Measurements from ENCODE around the gene CDH9.
A peak's percentile ranks its signal among the peaks of the same experiment; 100 is the strongest.
"Not testable (repeated sequence)": the region's sequence is repeated elsewhere in the genome, so short reads cannot be mapped to it uniquely, and the experiment has no call there.

CDH9 gene

DNA sequence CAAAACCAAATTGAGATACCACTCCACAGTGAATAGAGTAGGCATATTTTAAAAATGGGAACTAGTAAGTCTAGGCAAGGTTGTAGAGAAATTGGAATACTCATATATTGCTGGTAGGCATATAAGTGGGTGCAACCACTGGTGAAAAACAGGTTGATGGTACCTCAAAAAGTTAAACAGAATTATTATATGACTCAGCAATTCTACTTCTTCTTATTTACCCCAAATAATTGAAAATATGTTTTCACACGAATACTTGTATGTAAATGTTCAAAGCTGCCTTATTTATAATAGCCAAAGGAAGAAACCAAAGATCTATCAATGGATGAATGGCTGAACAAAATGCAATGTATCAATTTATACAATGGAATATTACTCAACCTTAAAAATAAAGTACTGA is 79.1 kb downstream of the CDH9 start:
- no peak for DNase-seq (ENCODE audit: low read depth)
- H3K4me3 ChIP-seq (ENCODE audit: low read depth, low read length): no peak overlapping the region

DNA sequence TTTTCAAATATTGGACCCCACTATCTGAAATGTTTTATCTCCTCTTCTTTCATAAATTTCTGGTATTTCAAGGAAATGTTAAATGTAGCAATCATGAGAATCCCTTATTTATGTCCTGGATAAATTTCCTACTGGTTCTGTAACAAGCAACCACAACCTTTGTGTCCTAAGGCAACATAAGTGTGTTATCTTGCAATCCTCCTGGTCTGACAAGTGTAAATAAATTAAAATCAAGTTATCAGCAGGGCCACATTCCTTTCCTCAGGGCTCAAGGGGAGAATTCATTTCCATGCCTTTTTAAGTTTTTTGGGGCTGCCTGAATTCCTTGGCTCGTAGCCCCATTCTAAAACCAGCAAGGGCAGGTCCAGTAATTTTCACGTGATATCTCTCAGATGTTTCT is 83.2 kb downstream of the CDH9 start:
- no peak overlapping the region for H3K4me3 ChIP-seq (ENCODE audit: low read depth, low read length)
- no peak for DNase-seq (ENCODE audit: low read depth)

DNA sequence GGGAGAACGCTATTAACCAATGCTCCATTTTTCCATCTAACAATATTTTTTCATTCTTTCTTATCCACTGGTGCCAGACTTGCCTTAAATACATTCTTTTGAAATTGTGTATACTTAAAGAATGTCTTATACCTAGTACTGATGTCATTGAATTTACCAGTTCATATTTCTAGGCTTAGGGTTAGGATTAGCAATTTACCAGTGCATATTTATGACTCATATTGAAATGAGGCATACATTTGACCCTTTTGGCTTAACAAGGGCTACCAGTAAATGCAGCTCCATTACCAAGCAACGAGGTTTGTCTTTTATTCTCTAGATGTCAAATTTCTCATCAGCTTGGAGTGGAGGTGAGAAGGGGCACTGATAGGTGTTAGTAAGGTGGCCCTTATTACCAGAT is 89.5 kb downstream of the CDH9 start:
- H3K4me3 ChIP-seq (ENCODE audit: low read depth, low read length): no peak overlapping the region
- no peak for DNase-seq (ENCODE audit: low read depth)

DNA sequence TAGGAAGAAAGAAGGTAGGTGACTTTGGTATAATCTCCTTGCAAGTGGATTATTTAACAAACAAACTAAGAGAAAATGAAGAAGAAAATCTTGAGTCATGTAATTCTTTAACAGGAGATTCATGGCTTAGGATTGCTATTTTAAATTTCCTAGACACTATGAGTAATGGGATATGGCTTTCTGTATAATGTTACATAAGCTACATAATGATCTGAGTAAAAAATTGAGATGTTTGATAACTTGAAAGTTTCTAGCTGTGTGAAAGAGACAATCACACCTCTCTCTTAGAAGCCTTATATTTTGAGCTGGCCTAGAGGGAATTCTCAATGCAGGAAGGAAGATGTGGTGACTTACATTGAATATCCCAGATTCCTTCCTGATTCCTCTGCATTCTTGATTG is 92.5 kb downstream of the CDH9 start:
- H3K4me3 ChIP-seq (ENCODE audit: low read depth, low read length): no peak overlapping the region
- no peak for DNase-seq (ENCODE audit: low read depth)

DNA sequence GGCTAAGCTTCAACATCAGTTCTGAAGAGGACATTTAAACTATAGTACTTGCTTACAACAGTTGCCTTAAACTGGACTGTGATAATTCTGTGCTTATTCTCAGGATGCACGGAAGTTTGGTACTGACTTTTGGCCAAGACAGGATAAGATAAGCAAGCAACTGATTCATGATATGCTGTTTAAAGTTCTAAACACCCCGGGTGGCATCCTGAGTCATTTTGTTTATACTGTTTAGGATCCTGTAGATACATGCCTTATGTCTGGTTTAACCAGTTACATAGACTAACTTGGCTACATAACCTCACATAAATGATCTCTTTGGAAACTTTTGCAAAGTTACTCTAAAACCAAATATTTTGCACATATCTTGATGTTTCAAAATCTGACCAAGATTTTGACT is 95.9 kb downstream of the CDH9 start:
- H3K4me3 ChIP-seq (ENCODE audit: low read depth, low read length): no peak overlapping the region
- DNase-seq (ENCODE audit: low read depth): no peak

DNA sequence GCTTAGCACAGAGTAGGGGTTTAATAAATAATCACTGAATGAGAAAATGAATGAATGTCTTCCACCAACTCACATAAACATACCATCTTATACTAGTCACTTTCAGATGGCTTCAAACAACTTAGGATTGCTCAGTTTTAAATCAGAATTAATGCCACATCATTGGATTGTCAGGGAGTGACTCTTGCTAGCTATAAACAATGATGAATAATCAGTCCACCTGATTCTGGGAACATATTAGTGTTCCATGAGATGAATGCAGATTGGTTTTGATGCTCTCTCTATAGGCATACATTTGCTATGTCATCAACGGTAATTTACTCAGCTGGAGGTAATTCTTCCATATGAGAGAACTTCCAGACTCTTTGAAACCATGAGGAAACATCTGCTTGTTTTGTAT is 97.4 kb downstream of the CDH9 start:
- DNase-seq (ENCODE audit: low read depth): peak; percentile 16
- H3K4me3 ChIP-seq (ENCODE audit: low read depth, low read length): no peak overlapping the region

DNA sequence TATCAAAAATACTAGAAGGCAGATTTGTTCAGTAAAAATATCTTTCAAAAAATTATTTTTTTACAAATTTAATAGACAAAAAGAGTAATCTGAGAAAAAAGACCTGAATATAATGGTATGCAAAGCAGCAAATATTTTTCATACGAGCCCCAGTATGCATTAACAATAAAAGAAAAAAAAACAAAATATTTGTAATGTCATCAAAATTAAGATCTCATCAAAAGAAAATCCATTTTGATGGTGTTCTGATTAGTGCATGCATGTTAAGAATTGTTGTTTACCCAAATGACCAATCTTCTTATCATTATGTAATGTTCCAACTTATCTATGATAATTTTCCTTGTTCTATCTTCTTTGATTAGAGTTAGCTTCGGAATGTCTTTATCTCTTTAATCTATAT is 106.1 kb downstream of the CDH9 start:
- DNase-seq (ENCODE audit: low read depth): no peak

DNA sequence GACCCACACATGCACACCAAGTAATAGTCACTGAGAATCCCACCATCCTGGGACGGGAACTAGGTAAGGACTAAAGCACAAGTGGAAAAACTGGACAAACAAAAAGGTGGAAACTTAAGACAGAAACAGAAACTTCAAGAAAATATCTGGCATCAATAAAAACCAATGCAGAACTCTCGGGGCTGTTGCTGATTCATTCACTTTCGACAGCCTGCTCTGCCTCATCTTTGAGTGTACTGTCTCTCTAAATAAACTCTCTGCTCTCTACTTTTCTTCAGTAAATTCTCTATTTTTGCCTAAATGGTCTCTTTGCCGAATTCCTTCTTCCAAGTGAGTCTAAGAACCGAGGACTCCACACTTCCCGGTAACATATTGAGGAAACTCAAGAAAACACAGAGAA is 116.9 kb downstream of the CDH9 start:
- H3K4me3 ChIP-seq (ENCODE audit: low read depth, low read length): no peak overlapping the region
- no peak for DNase-seq (ENCODE audit: low read depth)

More for the DNA sequence above, 106.1 kb downstream of the CDH9 start:
- no peak overlapping the region for H3K4me3 ChIP-seq (ENCODE audit: low read depth, low read length)

DNA sequence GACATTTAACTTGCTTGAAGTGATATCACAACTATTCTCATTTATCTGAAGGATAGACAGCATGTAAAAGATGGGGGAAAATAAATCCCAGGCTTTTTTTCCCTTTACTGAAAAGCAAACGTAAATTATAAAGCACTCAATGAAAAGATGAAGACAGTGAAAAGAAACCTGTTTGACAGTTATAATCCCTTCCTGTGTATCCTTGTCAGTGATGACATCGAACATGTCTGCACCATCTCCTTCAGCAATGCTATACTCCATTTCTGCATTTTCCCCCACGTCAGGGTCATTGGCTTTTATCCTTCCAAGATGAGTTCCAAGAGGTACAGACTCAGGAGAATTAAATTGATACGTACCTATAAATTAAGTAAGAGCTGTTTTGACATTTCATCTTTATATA is 134.9 kb downstream of the CDH9 start:
- no peak for DNase-seq (ENCODE audit: low read depth)
- H3K4me3 ChIP-seq (ENCODE audit: low read depth, low read length): no peak overlapping the region

DNA sequence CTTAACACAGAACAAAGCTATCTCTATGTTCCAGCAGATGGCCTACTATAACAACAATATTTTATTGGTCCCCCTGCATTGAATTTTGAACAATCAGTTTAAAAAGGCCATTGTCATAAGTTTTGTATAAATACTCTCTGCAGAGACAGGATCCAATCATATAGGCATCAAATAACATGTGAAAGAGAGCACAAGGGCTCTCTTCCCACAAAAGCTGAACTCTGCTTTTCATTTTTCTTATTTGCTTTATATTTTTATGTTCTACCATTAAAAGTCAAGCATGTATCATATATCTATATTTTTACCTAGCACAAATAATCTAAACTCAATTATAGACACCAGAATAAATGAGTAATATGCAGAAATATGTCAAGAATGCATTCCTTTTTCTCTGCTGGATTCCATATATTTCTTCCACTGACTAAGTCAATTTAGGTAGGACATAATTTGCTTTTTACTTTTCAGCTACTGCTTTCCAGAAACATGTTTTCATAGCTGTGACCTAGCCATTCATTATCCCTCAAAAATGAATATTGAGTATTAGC is 143.6 kb downstream of the CDH9 start:
- no peak for DNase-seq (ENCODE audit: low read depth)
- H3K4me3 ChIP-seq (ENCODE audit: low read depth, low read length): no peak overlapping the region

DNA sequence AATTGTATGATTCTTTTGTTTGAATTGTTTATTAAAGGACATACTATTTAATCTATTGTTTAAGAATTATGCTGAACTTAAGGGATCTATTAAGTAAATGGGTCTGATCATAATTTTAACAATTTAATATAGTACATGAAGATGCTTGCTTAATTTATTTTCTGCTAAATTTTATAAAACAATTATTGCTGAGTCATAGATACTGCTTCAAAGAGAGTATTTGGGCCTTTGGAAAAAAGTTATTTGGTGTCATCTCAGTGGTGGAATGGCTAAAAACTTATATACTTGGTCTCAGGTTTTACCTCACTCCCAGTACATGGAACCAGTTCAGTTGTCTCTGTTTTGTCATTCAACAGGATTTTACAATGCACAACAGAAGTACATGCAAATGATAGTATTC is 145.3 kb downstream of the CDH9 start:
- DNase-seq (ENCODE audit: low read depth): no peak

DNA sequence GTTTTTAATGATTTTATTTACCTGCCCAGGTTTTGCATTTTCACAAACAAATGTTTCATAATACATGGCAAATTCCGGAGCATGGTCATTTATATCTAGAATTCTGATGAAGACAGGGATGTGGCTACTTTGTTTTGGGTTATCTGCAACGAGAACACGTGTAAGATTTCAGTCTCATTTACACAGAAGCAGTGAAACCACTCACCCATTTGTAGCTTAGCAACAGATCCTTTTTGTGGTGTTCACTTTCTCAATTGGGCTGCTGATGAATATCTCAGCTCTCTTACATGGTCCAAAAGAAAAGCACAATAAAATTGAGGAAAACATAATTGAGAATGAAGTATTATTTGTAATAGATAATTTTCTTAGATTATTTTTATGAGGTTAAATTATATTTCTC is 148.6 kb downstream of the CDH9 start:
- no peak for DNase-seq (ENCODE audit: low read depth)
- H3K4me3 ChIP-seq (ENCODE audit: low read depth, low read length): no peak overlapping the region

More for the DNA sequence above, 145.3 kb downstream of the CDH9 start:
- no peak overlapping the region for H3K4me3 ChIP-seq (ENCODE audit: low read depth, low read length)

DNA sequence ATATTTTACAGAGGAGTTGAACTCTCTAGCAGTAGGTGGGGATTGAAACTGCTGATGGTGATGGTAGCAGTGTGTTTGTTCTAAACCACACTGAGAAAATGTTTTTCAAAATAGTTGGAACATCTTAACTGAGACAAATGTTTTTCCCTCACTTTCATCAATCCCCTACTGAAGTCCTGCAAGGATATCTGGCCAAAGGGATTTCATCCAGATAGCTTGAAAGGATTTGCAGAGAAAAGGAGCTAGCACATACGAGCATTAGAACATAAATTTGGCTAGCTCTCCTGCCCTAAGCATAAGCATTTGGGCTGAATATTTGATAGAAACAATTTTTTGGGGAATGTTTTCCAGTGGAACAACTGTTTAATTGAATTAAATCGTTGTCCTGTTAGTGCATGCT is 153.9 kb downstream of the CDH9 start:
- no peak for DNase-seq (ENCODE audit: low read depth)
- H3K4me3 ChIP-seq (ENCODE audit: low read depth, low read length): no peak overlapping the region

DNA sequence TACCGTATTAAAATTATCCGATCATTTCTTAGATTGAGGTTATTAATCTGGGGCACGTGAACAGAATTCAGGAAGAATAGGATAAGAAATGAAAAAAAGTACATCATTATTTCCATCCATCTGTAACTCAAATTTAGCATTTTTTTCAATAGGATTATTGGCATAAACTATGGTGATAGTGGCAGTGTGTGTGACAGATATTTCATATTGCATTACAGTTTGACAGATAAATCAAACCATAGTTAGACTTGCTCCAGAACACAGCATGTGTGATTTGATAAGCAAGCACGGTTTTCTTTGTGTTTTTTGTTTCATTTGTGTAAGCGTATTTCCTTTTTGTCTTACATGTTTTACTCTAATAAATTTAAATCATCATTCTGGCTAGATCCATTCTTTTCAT is 155.0 kb downstream of the CDH9 start:
- H3K4me3 ChIP-seq (ENCODE audit: low read depth, low read length): no peak overlapping the region
- DNase-seq (ENCODE audit: low read depth): no peak

DNA sequence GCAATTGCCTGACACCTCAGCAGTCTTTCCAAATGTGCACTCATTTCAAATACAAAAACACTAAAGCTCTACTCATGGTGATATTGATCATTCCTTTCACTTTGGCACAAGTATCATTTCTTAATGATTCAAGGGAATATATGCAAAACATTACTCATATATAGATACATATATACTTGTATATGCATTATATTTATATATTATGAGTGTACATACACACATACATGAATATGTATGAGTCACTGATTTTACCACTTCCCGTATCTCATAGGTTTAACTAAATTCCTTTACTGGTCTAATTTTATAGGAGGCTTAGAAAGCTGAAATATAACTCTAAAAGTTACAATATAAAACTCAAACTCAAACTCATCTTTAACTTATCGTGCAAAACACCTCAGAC is 156.5 kb downstream of the CDH9 start:
- DNase-seq (ENCODE audit: low read depth): no peak
- no peak overlapping the region for H3K4me3 ChIP-seq (ENCODE audit: low read depth, low read length)

DNA sequence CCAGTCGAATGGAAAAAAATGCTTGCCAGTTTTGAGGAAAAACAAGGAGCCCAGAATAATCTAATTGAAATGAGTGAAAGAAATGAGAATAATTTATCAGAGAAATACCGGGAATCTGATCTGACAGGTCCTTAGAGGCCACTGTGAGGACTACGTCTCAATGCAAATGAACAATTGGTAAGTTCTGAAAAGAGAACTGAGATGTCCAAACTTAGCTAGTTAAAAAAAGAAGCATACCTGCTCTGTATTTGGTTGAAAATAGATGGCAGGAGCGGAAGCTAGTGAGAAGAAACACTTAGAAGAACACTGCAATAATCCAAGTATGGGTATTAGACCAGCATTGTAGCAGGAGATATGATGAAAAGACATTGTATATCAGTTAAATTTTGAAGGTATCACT is 161.2 kb downstream of the CDH9 start:
- no peak overlapping the region for H3K4me3 ChIP-seq (ENCODE audit: low read depth, low read length)

DNA sequence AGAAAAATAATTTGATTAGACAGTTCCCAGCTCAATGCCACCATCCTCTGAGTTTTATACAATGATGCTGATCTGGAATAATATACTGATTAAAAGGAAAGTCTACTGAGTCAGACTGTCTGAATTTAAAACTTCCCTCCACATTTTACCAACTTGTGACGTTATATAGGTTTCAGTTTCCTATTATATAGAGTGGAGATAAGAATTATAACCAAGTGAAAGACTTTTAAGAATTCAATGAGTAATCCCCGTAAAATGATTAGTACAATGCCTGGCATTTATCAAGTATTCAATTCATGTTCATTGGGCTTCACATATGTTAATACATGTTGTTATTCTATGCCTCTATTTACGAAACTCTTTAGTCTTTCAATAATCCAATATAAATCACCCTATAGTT is 166.0 kb downstream of the CDH9 start:
- DNase-seq (ENCODE audit: low read depth): no peak
- H3K4me3 ChIP-seq (ENCODE audit: low read depth, low read length): no peak overlapping the region

More for the DNA sequence above, 161.2 kb downstream of the CDH9 start:
- DNase-seq (ENCODE audit: low read depth): no peak

DNA sequence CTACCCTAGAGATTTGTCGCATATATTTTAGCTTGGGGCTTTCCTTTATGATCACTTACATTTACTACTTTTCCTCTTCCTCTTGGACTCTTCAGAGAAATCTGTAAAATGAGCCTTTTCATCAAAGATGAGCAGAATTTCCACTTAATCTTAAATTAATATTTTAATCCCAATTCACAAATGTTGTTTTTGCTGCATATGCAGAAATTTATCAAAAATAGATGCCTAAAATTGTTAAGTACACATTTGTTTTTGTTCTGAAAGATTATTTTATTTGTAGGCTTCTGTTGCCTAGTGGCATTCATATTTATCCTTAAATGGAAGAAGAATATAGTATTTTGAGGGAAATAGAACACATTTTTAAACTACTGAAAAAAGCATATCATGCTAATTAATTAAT is 168.6 kb downstream of the CDH9 start:
- no peak overlapping the region for H3K4me3 ChIP-seq (ENCODE audit: low read depth, low read length)
- no peak for DNase-seq (ENCODE audit: low read depth)

DNA sequence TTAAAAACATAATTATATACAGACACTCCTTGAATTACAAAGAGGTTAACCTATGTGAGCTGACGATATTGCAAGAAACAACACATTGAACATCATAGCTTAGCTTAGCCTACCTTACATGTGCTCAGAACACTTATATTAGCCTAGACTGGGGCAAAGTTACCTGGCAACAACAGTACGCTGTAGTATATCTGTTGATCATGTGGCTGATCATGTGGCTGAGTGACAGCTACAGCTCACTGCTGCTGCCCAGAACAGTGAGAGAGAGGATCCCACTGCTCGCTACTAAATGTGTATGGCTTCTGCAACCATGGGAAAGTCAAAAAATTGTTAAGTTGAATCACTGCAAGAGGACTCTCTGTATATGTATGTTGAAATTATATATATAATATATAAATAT is 169.9 kb downstream of the CDH9 start:
- H3K4me3 ChIP-seq (ENCODE audit: low read depth, low read length): no peak overlapping the region
- no peak for DNase-seq (ENCODE audit: low read depth)

DNA sequence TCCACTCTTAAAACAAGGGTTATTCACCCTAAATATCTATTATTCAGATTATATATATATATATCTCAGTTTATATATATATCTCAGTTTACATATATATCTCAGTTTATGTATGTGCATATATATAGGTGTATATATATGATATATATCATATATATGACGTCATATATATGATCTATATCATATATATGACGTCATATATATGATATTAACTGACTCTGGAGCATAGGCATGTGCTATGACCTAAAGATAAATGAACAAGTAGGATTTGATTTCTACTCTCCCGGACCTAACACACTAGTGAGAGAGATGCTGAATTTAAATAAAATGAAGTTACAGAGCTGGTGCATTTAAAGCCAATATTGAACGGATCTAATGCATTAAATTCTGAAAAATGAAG is 174.3 kb downstream of the CDH9 start:
- DNase-seq (ENCODE audit: low read depth): no peak
- H3K4me3 ChIP-seq (ENCODE audit: low read depth, low read length): no peak overlapping the region

DNA sequence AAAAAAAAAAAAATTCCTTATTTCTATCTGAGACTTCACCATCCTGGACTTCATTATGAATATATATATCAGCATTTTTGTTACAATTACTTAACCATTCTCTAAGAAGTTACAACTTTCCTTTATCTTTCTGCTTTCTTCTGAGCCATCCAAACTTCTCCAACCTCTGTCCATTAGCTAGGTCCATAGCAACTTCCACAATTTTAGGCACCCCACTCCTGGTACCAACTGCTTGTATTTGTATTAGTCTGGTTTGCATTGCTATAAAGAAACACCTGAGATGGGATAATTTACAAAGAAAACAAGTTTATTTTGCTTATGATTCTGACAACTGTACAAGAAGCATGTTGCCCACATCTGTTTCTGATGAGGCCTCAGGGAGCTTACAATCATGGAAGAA is 182.1 kb downstream of the CDH9 start:
- DNase-seq (ENCODE audit: low read depth): no peak
- no peak overlapping the region for H3K4me3 ChIP-seq (ENCODE audit: low read depth, low read length)

DNA sequence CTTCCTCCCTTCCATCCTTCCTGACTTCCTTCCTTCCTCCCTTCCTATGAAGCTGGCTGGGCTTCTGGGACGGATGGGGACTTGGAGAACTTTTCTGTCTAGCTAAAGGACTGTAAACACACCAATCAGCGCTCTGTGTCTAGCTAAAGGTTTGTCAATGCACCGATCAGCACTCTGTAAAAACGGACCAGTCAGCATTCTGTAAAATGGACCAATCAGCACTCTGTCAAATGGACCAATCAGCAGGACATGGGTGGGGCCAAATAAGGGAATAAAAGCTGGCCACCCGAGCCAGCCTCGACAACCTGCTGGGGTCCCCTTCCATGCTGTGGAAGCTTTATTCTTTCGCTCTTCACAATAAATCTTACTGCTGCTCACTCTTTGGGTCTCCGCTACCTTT is 185.9 kb downstream of the CDH9 start:
- not testable (repeated sequence) for H3K4me3 ChIP-seq (ENCODE audit: low read depth, low read length); DNase-seq (ENCODE audit: low read depth)

All from skeletal muscle cell (primary cell).